SU-DHL-6 (cell line): ENCODE measurements around the gene GUCY1B1.

ENCODE experiments used
- EZH2phosphoT487 ChIP-seq: fragments of 200-600 bp; sonication (generic), shearing (Covaris generic); conservative IDR thresholded peaks from 2 replicates; pipeline ENCODE4 v1.6.1; 2018; ENCODE audit warnings: mild to moderate bottlenecking, antibody characterized with exemption, low read length, moderate library complexity, mixed read lengths
- TF ChIP-seq, protein P1 (sequence below): fragments of 200-600 bp; sonication (generic); IDR thresholded peaks from one replicate; pipeline ENCODE4 v1.5.1; 2017; ENCODE audit warnings: antibody characterized with exemption, mild to moderate bottlenecking, low read length, moderate library complexity; ENCODE audit not compliant: insufficient read depth, poor library complexity, severe bottlenecking

DNA sequence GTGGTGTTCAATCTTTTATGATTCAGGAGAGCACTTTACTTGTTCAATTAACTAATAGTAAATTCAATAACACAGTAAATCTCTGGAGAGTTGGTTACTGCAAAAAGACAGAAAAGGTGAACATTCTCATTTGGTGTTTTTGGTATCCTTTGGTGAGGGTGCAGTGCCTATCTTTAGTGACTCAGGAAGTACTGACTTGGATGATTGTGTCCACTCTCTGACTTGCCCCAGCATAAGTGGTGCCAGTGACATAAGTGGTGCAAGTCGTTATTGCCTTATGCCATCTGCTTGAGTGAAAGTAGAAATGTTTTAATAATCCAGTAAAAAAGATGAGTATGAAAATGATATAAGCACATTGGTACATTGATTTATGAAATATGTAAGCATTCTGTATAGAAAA lies 27.0 kb downstream of the GUCY1B1 start:
- TF ChIP-seq, protein P1, sequence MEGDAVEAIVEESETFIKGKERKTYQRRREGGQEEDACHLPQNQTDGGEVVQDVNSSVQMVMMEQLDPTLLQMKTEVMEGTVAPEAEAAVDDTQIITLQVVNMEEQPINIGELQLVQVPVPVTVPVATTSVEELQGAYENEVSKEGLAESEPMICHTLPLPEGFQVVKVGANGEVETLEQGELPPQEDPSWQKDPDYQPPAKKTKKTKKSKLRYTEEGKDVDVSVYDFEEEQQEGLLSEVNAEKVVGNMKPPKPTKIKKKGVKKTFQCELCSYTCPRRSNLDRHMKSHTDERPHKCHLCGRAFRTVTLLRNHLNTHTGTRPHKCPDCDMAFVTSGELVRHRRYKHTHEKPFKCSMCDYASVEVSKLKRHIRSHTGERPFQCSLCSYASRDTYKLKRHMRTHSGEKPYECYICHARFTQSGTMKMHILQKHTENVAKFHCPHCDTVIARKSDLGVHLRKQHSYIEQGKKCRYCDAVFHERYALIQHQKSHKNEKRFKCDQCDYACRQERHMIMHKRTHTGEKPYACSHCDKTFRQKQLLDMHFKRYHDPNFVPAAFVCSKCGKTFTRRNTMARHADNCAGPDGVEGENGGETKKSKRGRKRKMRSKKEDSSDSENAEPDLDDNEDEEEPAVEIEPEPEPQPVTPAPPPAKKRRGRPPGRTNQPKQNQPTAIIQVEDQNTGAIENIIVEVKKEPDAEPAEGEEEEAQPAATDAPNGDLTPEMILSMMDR: no peak
- no peak for TF ChIP-seq EZH2phosphoT487
